Nucleus accumbens (tissue), 56 donors: ENCODE data around the gene CLSTN2.
A peak's percentile ranks its signal among the peaks of the same experiment; 100 is the strongest.

ENCODE experiments used
- DNase-seq, 56 donors: peaks; one replicate each; lab custom pipeline; 2025; lab: John Stamatoyannopoulos, UW

CLSTN2 gene

GRCh38 chr3:140089403-140090072 lies 154.6 kb downstream of the CLSTN2 start:
- DNase-seq, result no peak

- DNase-seq, result peak in 2 of 56 donors; percentile 6 to 22
Observed at GRCh38 chr3:140091143-140091542, 156.2 kb downstream of the CLSTN2 start.

DNA sequence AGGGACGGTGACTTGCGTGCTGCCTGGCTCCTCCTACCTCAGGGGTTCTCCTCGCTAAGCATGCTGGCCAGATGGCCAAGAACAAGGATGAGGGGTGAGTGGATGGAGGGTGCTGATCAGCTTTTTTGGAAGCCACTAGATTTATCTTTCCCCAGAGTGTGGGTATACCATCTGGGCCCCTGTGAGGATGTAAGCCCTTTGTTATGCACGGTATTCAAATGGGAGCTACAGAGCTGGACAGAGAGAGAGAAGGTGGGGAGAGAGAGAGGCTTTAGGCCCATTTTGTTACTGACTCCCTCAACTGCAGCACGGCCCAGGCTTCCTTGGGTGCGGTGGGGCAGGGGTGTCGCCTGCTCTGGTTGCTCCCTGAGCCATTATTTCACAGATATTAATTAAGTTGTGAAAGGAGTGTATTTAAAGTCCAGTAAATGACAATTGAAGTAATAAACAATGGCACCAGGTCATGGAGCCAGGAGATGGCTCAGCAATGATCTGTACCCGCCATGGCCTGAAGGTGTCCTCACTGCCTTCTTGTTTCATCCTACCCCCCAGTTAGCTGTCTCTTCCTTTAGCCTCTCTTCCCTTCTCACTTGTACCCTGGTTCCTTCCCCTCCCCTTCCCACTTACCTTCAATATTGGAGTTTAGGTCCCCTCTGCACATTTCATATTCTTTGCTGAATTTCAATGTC lies 158.0 kb downstream of the CLSTN2 start:
- no peak for DNase-seq

- no peak for DNase-seq
Observed at GRCh38 chr3:140093742-140094141, 158.8 kb downstream of the CLSTN2 start.

GRCh38 chr3:140094487-140094886 lies 159.5 kb downstream of the CLSTN2 start:
- DNase-seq, result no peak

DNA sequence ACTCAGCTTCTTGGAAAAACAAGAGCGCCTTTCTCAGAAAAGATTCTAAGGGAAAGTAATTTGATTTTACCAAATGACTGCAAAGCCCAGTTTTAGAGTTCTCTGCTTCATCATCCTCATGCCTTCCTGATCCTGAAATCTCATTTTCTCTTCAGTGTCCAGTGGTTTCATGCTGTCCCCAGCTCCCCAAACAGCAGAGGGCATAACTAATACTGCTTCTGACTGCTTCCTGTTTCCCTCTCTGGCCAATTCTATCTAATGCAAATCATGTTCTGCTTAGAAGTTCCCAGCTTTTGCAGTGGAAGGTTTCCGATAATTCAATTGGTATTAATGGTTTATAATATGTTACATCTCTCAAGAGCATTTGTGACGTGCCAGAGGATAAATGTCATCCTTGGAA lies 161.1 kb downstream of the CLSTN2 start:
- no peak for DNase-seq

DNA sequence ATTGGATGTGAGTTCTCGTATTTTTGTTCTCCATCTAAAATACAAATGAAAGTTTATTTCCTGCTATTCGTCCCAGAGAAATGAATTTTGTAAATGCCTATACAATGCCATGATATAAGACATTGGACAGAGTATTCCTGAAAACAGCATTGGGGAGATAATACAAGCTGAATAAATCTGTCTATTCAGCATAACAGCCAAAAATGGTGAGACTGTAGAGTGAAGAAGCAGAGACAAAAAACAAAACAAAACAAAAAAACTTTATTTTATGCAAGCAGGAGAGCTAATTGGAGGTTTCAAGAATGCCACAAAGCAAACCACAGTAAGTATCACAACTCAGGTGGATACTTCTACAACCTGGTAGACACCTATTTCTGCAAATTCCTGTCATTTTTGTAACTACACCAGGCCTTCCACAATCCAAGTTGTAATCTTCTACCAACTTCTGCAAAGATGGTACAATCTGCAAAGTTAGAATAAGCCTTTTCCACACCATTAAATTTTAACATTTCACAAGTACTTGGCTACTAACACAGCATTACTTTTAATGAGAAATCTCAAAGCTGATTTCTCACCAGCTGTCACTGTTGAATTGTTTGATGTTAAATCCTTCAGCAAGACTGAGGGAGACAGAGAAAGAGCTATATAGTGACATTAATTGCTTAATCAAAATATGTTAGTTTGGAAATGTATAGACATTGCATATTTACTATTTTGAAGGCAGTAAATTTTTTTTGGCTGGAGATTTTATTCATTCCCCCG lies 163.1 kb downstream of the CLSTN2 start:
- no peak for DNase-seq

DNA sequence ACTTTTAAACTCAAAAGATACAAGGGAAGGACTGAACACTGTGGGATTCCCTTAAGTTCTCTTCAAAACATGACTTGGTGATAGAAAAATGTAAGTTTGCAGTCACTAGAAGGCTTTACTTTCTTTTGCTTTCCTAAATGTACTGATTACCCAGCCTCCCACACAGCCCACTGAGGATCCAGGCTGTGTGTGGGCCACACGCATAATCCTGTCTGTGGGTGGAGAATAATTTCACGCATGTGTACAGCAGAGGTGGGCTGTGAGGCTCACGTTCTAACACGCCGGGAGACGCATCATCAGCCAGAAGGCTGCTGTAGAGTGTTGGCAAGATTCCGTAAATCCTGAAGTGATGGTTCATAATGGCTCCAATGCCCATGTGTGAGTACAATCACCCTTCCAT lies 165.5 kb downstream of the CLSTN2 start:
- peak in 3 of 56 donors; percentile 1 to 29 (median 5) for DNase-seq

DNA sequence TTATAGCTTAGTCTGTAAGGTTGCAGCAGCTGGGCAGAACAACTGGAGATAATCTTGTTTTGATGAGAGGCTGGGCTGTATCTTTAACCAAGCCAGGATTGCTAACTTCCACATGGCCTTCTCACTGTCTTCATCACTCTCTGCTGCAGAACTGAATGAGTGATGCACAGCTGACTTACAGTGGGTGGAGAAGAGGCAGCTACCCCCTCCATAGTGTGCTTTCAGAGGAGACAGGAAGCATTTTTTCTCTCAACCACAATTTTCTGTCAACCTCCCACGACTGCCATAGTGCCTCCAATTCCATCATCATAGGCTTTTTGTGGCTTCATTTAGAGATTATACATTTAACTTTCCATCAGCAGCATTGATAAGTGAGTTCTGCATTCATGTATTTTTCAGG lies 168.2 kb downstream of the CLSTN2 start:
- DNase-seq, result peak in 4 of 56 donors; percentile 3 to 23 (median 18)

- no peak for DNase-seq
Observed at GRCh38 chr3:140103986-140104645, 169.1 kb downstream of the CLSTN2 start.

GRCh38 chr3:140113996-140114788 lies 179.2 kb downstream of the CLSTN2 start:
- DNase-seq, result peak in 1 of 56 donors; percentile 7

DNA sequence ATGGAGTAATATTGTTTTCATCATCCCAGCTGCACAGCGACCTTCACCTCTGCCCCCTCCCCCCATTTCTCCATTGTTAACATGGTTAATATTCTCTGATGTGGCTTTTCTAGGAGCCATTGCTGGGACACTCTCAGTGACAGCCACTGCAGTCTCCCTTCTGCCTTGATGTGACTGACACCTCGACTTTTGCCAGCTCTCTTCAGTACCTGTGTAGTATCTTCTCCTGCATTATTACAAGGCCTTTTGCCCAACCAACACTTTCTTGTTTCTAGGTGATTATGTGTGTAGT lies 179.8 kb downstream of the CLSTN2 start:
- no peak for DNase-seq

DNA sequence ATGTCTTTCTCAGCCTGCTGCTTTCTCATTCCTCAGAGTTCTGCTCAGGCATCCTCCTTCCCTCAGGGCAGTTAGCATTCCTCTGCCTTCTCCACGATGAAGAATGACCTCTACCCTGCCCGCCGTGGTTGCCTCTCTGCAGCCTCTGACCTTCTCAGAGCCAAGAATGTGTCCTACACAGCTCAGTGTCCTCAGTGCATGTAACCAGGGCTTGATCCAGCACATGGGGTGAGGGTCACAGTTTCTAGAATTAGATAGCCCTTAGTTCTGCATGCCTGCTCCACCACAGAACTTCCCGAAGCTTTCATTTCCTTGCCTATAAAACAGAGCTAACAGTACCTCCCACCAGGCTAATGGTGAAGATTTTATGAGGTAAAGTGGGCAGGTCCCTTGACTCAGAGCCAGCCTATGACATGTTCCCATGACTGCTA lies 182.1 kb downstream of the CLSTN2 start:
- no peak for DNase-seq

- DNase-seq, result no peak
Observed at GRCh38 chr3:140122183-140122582, 187.2 kb downstream of the CLSTN2 start.

GRCh38 chr3:140128217-140128616 lies 193.2 kb downstream of the CLSTN2 start:
- no peak for DNase-seq

DNA sequence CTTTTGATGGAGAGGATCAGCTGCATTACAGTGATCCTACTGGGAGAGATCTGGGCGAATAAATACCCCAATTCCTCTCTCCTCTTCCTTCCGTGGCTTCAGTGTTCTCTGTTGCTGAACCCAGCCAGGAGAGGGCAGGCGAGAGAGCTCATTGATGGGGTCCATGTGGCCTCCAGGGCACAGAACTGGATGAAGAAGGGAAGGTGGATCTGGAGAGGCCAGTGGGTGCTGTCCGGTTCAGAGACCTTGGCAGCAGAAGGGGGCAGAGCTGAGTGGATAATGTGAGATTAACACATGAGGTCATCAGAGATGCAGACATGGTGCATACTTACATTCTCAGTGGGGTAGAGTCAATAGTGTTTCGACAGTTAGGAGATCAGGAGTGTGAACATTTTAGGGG lies 193.6 kb downstream of the CLSTN2 start:
- DNase-seq, result peak in 22 of 56 donors; percentile 0 to 56 (median 6)

GRCh38 chr3:140129768-140130284 lies 194.8 kb downstream of the CLSTN2 start:
- DNase-seq, result no peak

DNA sequence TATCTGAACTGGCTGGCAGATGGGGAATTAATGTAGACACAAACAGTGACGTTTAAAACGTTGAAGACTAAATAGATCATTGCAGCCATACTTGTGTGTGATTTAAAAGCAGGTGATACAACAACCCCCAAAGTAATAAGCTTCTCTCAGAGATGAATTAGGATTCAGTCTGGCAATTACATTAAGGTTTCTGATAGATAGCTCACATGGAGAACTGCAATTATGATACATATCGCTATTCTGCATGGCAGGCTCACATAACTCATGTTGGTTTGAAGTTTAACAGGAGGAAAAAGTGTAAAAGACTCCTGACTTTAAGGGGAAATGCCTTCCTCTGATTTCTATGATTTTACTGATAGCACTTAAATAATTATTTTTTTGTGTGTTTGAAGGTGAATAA lies 196.9 kb downstream of the CLSTN2 start:
- DNase-seq, result no peak

GRCh38 chr3:140134231-140134965 lies 199.4 kb downstream of the CLSTN2 start:
- no peak for DNase-seq
